Fibroblast of lung (primary cell): Measurements from ENCODE around the gene OR5H1.

ENCODE experiments used
- CTCF ChIP-seq, 2 donors: IDR thresholded peaks in 1 of 2; conservative IDR thresholded peaks in 1 of 2; 1 replicate in 1 of 2; 2 replicates in 1 of 2; pipeline ENCODE4 v1.5.1; 2011 to 2012; ENCODE audit warnings: low read length in 2 of 2, control low read depth in 1 of 2, inconsistent platforms in 1 of 2, low read depth in 1 of 2, mild to moderate bottlenecking in 1 of 2
- EZH2 ChIP-seq: IDR thresholded peaks from 2 replicates; pipeline ENCODE4 v1.5.1; 2012; ENCODE audit warnings: low read length, control low read depth, mild to moderate bottlenecking; ENCODE audit errors: missing control alignments

DNA sequence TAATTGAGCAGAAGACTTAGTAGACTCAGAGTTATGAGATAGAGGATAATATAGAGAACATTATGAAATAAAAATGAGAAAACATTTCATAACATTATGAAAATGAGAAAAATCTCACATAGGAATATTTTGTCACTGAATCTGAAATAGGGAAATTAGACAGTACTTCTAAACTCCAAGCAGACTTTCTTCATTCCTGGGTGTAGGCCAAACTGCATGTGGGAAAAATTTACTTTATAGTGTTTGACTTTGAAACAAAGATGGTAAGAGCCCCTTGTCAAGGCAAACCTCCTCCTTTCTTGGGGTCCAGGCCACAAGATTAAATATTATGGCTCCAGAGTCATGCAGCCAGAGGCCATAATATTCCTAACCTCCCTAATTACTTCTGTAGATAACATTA is 10.0 kb downstream of the OR5H1 start:
- TF ChIP-seq EZH2 (no peak), CTCF (conservative IDR thresholded peaks at IDR 0.05 in 1 of 2, IDR thresholded peaks at IDR 0.05 in 1 of 2; ENCODE audit: low read depth in 1 of 2, low read length in 2 of 2) (no peak)
